Hematopoietic multipotent progenitor cell treated with erythropoietin and hydrocortisone succinate and interleukin-3 and kit ligand, for 6 days (in vitro differentiated cells): ENCODE data around the gene MIS18A.

Experiments used
- DNase-seq: peaks from one replicate; pipeline ENCODE4 v3.0.0-alpha.2; 2015

MIS18A gene

GRCh38 chr21:32249511-32250280 lies 29.2 kb downstream of the MIS18A start:
- no peak for DNase-seq

GRCh38 chr21:32248571-32249461 lies 30.0 kb downstream of the MIS18A start:
- no peak for DNase-seq

GRCh38 chr21:32246571-32247140 lies 32.2 kb downstream of the MIS18A start:
- no peak for DNase-seq

- DNase-seq: no peak
Measured at GRCh38 chr21:32245971-32246370, 32.9 kb downstream of the MIS18A start.

GRCh38 chr21:32240851-32241687 lies 37.8 kb downstream of the MIS18A start:
- no peak for DNase-seq

- no peak for DNase-seq
Measured at GRCh38 chr21:32239551-32239950, 39.3 kb downstream of the MIS18A start.

GRCh38 chr21:32238063-32238462 lies 40.8 kb downstream of the MIS18A start:
- DNase-seq: no peak

GRCh38 chr21:32237021-32237420 lies 41.8 kb downstream of the MIS18A start:
- no peak for DNase-seq

- DNase-seq: no peak
Measured at GRCh38 chr21:32233722-32234301, 45.0 kb downstream of the MIS18A start.

GRCh38 chr21:32233055-32233546 lies 45.7 kb downstream of the MIS18A start:
- DNase-seq: no peak

- no peak for DNase-seq
Measured at GRCh38 chr21:32226444-32226843, 52.4 kb downstream of the MIS18A start.
